Peyer's patch (tissue), 4 donors: Measurements from ENCODE around the gene ANKRD66.
A peak's percentile ranks its signal among the peaks of the same experiment; 100 is the strongest.

ENCODE experiments used
- POLR2A ChIP-seq, 2 donors: fragments of 450-650 bp; IDR thresholded peaks; one replicate each; pipeline ENCODE4 v1.5.1; 2017; ENCODE audit warnings: antibody characterized with exemption in 2 of 2, mild to moderate bottlenecking in 2 of 2, moderate library complexity in 2 of 2
- TF ChIP-seq, protein P1 (sequence below), 6 experiments: fragments of 450-650 bp in 4 of 6; fragments of 200-600 bp in 2 of 6; sonication (generic) in 1 of 6; IDR thresholded peaks; one replicate each; pipeline ENCODE4 v1.5.1; 2017 to 2019; ENCODE audit warnings: antibody characterized with exemption in 6 of 6, mild to moderate bottlenecking in 3 of 6, moderate library complexity in 1 of 6

GRCh38 chr6:46793138-46793537 is 46.4 kb downstream of the ANKRD66 start, which contains the start of gene MEP1A:
- TF ChIP-seq, protein P1, sequence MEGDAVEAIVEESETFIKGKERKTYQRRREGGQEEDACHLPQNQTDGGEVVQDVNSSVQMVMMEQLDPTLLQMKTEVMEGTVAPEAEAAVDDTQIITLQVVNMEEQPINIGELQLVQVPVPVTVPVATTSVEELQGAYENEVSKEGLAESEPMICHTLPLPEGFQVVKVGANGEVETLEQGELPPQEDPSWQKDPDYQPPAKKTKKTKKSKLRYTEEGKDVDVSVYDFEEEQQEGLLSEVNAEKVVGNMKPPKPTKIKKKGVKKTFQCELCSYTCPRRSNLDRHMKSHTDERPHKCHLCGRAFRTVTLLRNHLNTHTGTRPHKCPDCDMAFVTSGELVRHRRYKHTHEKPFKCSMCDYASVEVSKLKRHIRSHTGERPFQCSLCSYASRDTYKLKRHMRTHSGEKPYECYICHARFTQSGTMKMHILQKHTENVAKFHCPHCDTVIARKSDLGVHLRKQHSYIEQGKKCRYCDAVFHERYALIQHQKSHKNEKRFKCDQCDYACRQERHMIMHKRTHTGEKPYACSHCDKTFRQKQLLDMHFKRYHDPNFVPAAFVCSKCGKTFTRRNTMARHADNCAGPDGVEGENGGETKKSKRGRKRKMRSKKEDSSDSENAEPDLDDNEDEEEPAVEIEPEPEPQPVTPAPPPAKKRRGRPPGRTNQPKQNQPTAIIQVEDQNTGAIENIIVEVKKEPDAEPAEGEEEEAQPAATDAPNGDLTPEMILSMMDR (IDR thresholded peaks at IDR 0.05), result no peak
- peak; percentile 72 to 76 for TF ChIP-seq POLR2A (IDR thresholded peaks at IDR 0.05)
